Osteocyte (in vitro differentiated cells): ENCODE data around the gene ANAPC15. TPM values are rescaled to one million over a fixed set of nuclear protein-coding genes. Genes with fewer than 3 reads are reported as not detected.
"Not testable (repeated sequence)": the region's sequence is repeated elsewhere in the genome, so short reads cannot be mapped to it uniquely, and the experiment has no call there.

Experiments used
- DNase-seq: peaks from one replicate; pipeline ENCODE4 v3.0.0; 2021; ENCODE audit warnings: mixed read lengths; ENCODE audit not compliant: unreplicated experiment; ENCODE audit errors: extremely low spot score
- H3K27ac Mint-ChIP-seq: one replicate; pipeline ENCODE4 v1.8.0; 2021; ENCODE audit warnings: mild to moderate bottlenecking, mixed read lengths; ENCODE audit not compliant: unreplicated experiment
- H3K27me3 Mint-ChIP-seq: one replicate; pipeline ENCODE4 v1.8.0; 2021; ENCODE audit warnings: mixed read lengths; ENCODE audit not compliant: unreplicated experiment
- H3K36me3 Mint-ChIP-seq: one replicate; pipeline ENCODE4 v1.8.0; 2021; ENCODE audit warnings: mixed read lengths; ENCODE audit not compliant: unreplicated experiment
- H3K4me1 Mint-ChIP-seq: one replicate; pipeline ENCODE4 v1.8.0; 2021; ENCODE audit warnings: mixed read lengths; ENCODE audit not compliant: unreplicated experiment
- H3K4me3 Mint-ChIP-seq: one replicate; pipeline ENCODE4 v1.8.0; 2021; ENCODE audit warnings: mild to moderate bottlenecking, moderate library complexity, mixed read lengths; ENCODE audit not compliant: unreplicated experiment
- H3K9me3 Mint-ChIP-seq: one replicate; pipeline ENCODE4 v1.8.0; 2021; ENCODE audit warnings: mixed read lengths; ENCODE audit not compliant: unreplicated experiment
- total RNA-seq: library from RNA; stranded (reverse); gene quantifications from 2 replicates; pipeline ENCODE4 v1.2.1, GENCODE V29; 2021
- TF ChIP-seq, protein P1 (sequence below): fragments of 200-600 bp; sonication (generic); IDR thresholded peaks from 2 replicates; pipeline ENCODE4 v1.5.0; 2021; ENCODE audit warnings: antibody characterized with exemption, mild to moderate bottlenecking, moderate library complexity

The ANAPC15 gene
- total RNA-seq, 1 donor from 2014 or later: 32.3 TPM

DNA sequence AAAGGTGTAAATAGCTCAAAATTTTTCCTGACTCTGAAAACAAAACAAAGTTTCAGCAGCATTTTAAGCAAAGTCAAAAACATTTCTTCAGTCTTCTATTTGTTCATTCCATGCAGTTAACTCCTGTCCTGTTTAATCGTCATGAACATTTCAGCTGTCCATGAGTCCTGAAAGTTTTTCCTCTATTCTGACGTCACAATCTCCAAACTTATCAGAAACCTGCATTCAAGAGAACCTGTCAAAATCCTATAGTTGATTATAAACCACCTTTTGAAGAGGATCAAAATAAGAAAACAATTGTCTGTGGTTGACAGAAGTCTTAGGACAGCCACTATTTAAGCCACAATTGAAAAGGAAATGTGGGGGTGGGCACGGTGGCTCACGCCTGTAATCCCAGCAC, 38.4 kb upstream of the ANAPC15 start:
- no peak for DNase-seq
- no peaks in the 10 kb centered on the region for H3K36me3 Mint-ChIP-seq
- no peaks in the 10 kb centered on the region for H3K4me1 Mint-ChIP-seq
- H3K9me3 Mint-ChIP-seq: no peaks in the 10 kb centered on the region
- no peak overlapping the region for H3K27ac Mint-ChIP-seq
- TF ChIP-seq, protein P1, sequence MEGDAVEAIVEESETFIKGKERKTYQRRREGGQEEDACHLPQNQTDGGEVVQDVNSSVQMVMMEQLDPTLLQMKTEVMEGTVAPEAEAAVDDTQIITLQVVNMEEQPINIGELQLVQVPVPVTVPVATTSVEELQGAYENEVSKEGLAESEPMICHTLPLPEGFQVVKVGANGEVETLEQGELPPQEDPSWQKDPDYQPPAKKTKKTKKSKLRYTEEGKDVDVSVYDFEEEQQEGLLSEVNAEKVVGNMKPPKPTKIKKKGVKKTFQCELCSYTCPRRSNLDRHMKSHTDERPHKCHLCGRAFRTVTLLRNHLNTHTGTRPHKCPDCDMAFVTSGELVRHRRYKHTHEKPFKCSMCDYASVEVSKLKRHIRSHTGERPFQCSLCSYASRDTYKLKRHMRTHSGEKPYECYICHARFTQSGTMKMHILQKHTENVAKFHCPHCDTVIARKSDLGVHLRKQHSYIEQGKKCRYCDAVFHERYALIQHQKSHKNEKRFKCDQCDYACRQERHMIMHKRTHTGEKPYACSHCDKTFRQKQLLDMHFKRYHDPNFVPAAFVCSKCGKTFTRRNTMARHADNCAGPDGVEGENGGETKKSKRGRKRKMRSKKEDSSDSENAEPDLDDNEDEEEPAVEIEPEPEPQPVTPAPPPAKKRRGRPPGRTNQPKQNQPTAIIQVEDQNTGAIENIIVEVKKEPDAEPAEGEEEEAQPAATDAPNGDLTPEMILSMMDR: no peak
- H3K4me3 Mint-ChIP-seq: no peak overlapping the region
- H3K27me3 Mint-ChIP-seq: peaks cover 45% of the 10 kb centered on the region

DNA sequence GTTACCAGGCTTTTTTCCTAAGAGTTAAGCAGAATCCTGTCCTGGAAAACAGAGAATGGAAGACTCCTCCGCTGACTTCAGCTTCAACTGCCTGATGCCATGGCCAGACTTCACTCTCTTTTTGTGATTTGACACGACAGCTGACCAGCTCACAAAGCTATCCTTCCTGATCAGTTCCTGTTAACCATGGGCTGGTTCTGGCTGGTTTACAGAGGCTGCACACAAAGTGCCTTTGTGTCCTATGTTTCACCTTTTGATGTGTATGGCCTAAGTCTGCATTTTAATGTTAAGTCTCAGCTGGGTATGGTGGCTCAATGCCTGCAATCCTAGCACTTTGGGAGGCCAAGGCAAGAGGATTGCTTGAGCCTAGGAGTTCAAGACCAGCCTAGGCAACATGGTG, 34.1 kb upstream of the ANAPC15 start:
- DNase-seq: no peak
- TF ChIP-seq, protein P1: no peak
- Mint-ChIP-seq H3K36me3 (no peaks in the 10 kb centered on the region), H3K27ac (no peak overlapping the region), H3K9me3 (no peaks in the 10 kb centered on the region), H3K4me3 (no peak overlapping the region), H3K4me1 (no peaks in the 10 kb centered on the region), H3K27me3 (peaks cover 24% of the 10 kb centered on the region)

DNA sequence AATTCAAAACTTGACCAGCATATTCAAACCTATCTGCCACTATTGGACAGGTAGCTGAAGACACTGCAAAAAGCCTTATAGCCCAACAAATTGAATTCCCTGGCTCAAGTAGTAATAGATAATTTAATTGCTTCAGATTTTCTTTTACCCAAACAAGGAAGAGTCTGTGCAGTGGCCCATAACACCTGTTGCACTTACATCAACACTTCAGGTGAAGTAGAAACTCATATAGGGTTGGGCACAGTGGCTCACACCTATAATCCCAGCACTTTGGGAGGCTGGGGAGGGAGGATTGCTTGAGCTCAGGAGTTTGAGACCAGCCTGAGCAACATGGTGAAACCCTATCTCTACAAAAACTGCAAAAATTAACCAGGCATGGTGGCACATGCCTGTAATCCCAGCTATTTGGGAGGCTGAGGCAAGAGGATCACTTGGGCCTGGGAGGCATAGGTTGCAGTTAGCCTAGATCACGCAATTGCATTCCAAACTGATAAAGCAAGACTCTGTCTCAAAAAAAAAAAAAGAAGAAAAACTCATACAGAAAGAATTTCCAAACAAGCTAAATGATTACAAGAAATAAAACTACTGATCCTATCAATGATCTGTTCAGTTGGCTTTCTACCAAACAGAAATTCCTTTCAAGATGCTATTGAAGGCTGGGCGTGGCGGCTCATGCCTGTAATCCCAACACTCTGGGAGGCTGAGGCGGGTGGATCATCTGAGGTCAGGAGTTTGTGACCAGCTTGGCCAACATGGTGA, 32.5 kb upstream of the ANAPC15 start:
- TF ChIP-seq, protein P1: no peak
- no peaks in the 10 kb centered on the region for H3K36me3 Mint-ChIP-seq
- no peaks in the 10 kb centered on the region for H3K9me3 Mint-ChIP-seq
- H3K4me3 Mint-ChIP-seq: no peak overlapping the region
- H3K27ac Mint-ChIP-seq: no peak overlapping the region
- H3K4me1 Mint-ChIP-seq: no peaks in the 10 kb centered on the region
- no peak for DNase-seq
- H3K27me3 Mint-ChIP-seq: peaks cover 25% of the 10 kb centered on the region

DNA sequence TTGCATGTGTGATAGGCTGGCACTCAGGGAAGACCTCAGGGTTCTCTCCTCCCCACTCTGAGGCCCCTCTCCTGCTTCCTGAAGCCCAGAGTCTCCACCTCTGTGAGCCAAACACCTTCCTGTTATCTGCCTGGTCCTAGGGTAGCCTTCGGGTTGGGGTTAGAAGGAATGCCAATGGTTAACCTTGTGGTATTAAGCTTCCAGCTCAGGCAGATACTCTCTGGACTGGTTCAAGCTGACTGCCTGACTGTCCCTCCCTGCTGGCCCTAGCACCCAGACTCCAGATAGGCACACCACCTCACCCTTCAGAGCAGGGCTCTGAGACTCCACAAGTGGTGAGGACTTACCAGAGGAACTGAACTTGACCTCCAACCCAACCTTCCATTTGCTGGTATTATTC, 30.0 kb upstream of the ANAPC15 start:
- H3K27me3 Mint-ChIP-seq: peaks cover 25% of the 10 kb centered on the region
- not testable (repeated sequence) for H3K9me3 Mint-ChIP-seq, H3K4me1 Mint-ChIP-seq, H3K27ac Mint-ChIP-seq, H3K4me3 Mint-ChIP-seq, DNase-seq, H3K36me3 Mint-ChIP-seq

DNA sequence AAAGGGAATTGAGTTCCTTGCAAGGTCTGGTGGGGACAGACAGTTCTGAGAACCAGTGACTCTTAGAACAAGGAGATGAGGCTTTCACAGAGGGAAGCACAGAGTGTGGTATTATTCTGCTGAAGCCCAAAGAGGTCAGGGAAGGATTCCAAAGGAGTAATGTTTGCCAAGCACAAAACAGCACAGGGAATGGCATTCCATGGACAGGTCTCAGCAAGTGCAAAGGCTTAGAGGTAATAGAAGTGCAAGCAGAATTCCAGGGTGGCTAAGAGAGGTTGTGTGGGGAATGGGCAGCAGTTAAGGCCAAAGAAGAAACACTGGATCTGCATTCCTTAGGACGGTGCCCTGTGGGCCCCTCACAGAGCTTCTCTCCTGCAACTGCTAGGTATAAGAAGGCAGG, 29.6 kb upstream of the ANAPC15 start:
- not testable (repeated sequence) for H3K4me1 Mint-ChIP-seq, H3K9me3 Mint-ChIP-seq, DNase-seq, H3K36me3 Mint-ChIP-seq, H3K27ac Mint-ChIP-seq, H3K4me3 Mint-ChIP-seq
- H3K27me3 Mint-ChIP-seq: peaks cover 24% of the 10 kb centered on the region

GRCh38 chr11:72141066-72141465, 28.6 kb upstream of the ANAPC15 start:
- Mint-ChIP-seq H3K27ac (no peak overlapping the region), H3K36me3 (no peaks in the 10 kb centered on the region), H3K4me1 (no peaks in the 10 kb centered on the region), H3K9me3 (no peaks in the 10 kb centered on the region), H3K4me3 (no peak overlapping the region), H3K27me3 (peaks cover 20% of the 10 kb centered on the region)
- DNase-seq: no peak
- TF ChIP-seq, protein P1: no peak
